Erythroblast (primary cell): ENCODE results near the gene LRFN2.
A peak's percentile ranks its signal among the peaks of the same experiment; 100 is the strongest.

Experiments
- DNase-seq, 2 experiments: peaks; one replicate each; lab custom pipeline; 2025; lab: John Stamatoyannopoulos, UW
- GATA1 ChIP-seq: IDR thresholded peaks from 2 replicates; pipeline ENCODE4 v1.6.1; 2011; ENCODE audit warnings: low read depth, mild to moderate bottlenecking, control low read depth, low read length, moderate library complexity
- POLR2A ChIP-seq: IDR thresholded peaks from 2 replicates; pipeline ENCODE4 v1.6.1; 2011; ENCODE audit warnings: mild to moderate bottlenecking, low read length

Gene LRFN2

GRCh38 chr6:40390144-40390800 is 196.9 kb downstream of the LRFN2 start:
- TF ChIP-seq POLR2A (no peak), GATA1 (no peak)
- no peak for DNase-seq

- TF ChIP-seq GATA1 (no peak), POLR2A (no peak)
These were observed 197.9 kb downstream of the LRFN2 start for GRCh38 chr6:40389254-40389653.

GRCh38 chr6:40387871-40388264 is 199.3 kb downstream of the LRFN2 start:
- TF ChIP-seq POLR2A (no peak), GATA1 (no peak)
- DNase-seq = no peak

More at GRCh38 chr6:40389254-40389653, 197.9 kb downstream of the LRFN2 start:
- DNase-seq = no peak

DNA sequence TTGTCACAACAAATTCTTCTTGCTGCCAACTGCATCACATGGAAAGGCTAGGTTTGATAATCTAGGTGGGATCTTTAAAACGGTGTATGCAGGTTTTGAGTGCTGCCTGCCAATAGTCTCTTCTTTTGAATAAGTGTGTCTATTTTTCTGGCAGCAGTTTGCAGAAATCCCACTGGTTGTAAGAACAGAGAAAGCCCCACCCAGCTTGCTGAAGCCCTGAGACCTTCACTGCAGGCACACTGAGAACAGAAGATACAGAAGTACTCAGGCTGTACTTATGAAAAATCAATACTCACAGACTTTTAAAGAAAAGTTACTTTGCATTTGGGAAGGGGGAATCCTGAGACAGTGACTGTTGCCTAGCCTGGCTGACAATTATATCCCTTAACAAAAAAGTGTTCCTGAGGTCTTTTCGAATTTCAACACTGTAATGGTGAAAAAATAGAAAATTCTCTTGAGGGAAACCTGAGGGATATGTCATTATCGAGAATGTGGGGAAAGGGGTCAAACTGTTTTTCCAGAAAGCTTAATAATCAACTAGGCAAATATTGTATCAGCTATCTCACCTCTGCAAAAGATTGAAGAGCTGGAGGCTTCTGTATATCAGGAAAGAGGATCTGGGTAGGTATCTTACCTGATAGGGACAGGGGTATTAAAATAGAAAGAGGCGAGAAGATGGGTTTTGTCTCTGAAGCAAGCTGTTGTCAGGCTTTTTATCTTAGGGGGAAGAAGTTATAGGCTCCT is 199.9 kb downstream of the LRFN2 start:
- TF ChIP-seq POLR2A (no peak), GATA1 (no peak)
- no peak for DNase-seq

GRCh38 chr6:40386200-40386599 is 201.0 kb downstream of the LRFN2 start:
- TF ChIP-seq GATA1 = no peak
- no peak for DNase-seq

DNA sequence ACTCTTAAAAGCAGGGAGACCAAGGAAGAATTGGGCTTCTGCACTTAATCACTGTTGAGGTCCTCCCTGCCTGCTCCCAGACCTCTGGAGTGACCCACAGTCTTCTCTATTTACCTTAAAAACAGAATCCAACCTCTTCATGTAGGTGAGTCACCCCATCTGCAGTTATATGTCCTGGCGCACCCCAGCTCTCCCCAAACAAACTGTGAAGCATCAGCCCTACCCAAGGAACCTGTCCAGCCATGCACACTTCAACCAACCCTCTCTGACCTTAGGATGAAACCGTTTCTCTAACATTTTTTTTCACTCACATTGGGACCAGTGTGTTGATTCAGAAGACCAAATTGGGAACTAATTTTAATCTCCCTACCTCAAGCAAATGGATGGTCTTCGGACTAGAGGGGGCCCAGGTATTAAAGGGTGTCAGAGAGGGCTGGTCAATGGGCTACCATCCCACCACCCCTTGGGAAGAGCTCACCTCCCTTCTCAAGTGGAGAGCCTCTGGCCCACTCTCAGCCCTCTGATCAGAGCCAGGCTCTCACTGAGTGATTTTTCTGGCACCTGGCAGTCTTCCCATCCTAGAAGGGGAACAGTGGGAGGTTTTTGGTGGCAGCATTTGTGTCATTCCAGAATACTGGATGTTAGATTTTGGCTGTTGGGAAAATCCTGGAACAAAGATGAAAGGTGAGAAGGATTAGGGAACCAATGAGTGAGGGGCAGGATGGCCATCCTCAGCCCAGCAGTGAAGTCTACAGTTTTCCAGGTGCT is 203.6 kb downstream of the LRFN2 start:
- TF ChIP-seq POLR2A = no peak
- TF ChIP-seq GATA1 = no peak
- DNase-seq = no peak

DNA sequence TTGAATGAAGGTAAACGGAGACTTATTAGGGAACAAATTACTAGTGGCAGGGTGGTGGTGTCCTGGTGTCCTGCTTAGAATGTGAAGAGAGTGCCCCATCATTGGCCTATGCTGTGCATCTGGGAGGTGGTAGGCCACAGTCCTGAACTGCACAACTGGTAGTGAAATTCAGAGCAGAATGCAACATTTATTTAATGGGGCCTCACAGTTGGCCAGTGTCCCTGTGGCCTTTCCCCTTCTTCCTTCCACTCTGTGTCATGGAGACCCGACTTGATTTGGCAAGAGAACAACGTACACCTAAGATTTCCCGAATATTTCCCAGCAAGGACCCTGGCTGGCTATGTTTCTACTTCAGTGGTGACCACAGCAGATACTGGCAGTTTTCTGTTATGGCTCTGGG is 206.9 kb downstream of the LRFN2 start:
- no peak for TF ChIP-seq GATA1
- no peak for TF ChIP-seq POLR2A
- no peak for DNase-seq

- no peak for DNase-seq
- no peak for TF ChIP-seq POLR2A
- no peak for TF ChIP-seq GATA1
These were observed 207.4 kb downstream of the LRFN2 start for GRCh38 chr6:40379811-40380210.

- TF ChIP-seq POLR2A (no peak), GATA1 (no peak)
- no peak for DNase-seq
These were observed 208.5 kb downstream of the LRFN2 start for GRCh38 chr6:40378725-40379074.

DNA sequence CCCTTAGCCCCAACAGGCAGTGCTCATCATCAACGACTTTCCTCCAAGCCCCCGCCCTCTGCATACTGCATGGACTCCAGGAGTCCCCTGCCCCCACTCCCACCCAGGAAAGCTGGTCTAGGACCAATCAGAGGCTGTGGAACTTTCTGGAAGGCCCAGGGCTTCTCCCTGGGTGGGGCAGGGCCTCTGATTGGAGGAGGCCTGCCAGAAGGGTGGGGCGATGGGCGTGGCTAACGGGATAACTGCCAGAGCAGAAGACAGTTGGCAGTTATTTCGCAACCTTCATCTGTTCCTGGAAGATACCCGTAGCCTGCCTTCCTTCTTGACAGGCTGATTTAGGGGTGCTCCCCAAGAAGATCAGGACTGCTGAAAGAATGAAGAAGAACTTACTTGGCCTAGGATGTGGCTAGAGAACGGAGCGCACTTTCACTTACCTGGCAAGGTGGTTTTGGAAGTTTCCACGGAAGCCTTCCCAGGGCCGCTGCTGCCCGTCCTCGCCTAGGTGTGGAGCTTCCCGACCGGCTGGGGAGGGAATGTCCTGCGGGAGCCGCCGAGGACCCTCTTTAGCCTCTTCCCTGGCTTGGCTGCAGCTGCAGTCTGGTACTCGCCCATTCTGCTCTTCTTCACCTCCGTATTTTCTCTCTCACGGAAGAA is 209.0 kb downstream of the LRFN2 start:
- TF ChIP-seq POLR2A (no peak), GATA1 (no peak)

GRCh38 chr6:40377173-40377806 is 209.9 kb downstream of the LRFN2 start:
- TF ChIP-seq GATA1 (no peak), POLR2A (no peak)
- DNase-seq = no peak

More for the DNA sequence above, 209.0 kb downstream of the LRFN2 start:
- DNase-seq = peak; percentile 33 to 46

GRCh38 chr6:40376113-40376650 is 211.0 kb downstream of the LRFN2 start:
- no peak for TF ChIP-seq POLR2A

DNA sequence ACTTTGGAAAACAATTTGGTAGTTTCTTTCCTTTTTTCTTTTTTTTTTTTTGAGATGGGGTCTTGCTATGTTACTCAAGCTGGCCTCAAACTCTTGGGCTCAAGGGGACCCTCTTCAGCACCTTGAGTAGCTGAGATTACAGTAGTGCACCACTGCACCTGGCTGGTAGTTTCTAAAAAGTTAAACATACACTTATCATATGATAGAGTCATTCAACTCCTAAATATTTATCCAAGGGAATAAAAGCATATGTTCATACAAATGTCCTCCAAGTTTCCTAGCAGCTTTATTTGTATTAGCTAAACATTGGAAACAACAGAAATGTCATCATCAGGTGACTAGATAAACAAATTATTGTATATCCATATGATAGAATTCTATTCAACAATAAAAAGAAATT is 213.9 kb downstream of the LRFN2 start:
- no peak for TF ChIP-seq GATA1
- TF ChIP-seq POLR2A = no peak
- no peak for DNase-seq

More at GRCh38 chr6:40376113-40376650, 211.0 kb downstream of the LRFN2 start:
- no peak for DNase-seq
